Measurements from ENCODE around the gene PXMP2. TPM values are rescaled to one million over a fixed set of nuclear protein-coding genes. Genes with fewer than 3 reads are reported as not detected.

Gene PXMP2
- total RNA-seq, 1 donor from 2014 or later: 18.6 TPM

DNA sequence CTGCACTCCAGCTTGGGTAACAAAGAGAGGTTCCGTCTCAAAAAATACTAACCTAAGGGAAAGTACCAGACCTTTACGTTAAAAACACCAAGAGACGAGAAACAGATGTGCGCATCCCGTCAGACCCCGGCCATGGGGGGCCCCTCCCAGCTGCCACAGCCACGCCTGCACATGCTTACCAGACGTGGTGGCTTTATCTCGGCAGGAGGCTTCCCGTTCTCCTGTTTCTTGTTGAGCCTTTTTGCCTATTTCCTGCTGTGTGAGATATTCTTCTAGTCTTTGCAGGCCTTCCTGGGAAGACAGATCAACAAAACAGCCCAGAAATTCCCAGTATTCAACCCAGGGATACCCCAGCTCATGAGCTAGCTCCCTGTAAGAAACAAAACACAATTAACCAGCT is 46.8 kb downstream of the PXMP2 start:
- peaks cover 10% of the 10 kb centered on the region for H3K36me3 ChIP-seq
- Mint-ChIP-seq H3K27ac (no peak overlapping the region), H3K27me3 (ENCODE audit: insufficient read depth, low read depth) (peaks cover 9% of the 10 kb centered on the region), H3K4me3 (no peak overlapping the region), H3K9me3 (peaks cover 3% of the 10 kb centered on the region), H3K4me1 (peaks cover 6% of the 10 kb centered on the region), H3K36me3 (peaks cover 60% of the 10 kb centered on the region)
- no peaks in the 10 kb centered on the region for H3K27me3 ChIP-seq
- H3K79me2 ChIP-seq (ENCODE audit: low read depth): no peaks in the 10 kb centered on the region
- no peaks in the 10 kb centered on the region for H3K4me1 ChIP-seq
- H3K4me2 ChIP-seq: no peak overlapping the region
- no peak overlapping the region for H3K27ac ChIP-seq
- TF ChIP-seq EZH2 (IDR thresholded peaks at IDR 0.05) (no peak), EZH2phosphoT487 (IDR thresholded peaks at IDR 0.05) (no peak)
- TF ChIP-seq, protein P1, sequence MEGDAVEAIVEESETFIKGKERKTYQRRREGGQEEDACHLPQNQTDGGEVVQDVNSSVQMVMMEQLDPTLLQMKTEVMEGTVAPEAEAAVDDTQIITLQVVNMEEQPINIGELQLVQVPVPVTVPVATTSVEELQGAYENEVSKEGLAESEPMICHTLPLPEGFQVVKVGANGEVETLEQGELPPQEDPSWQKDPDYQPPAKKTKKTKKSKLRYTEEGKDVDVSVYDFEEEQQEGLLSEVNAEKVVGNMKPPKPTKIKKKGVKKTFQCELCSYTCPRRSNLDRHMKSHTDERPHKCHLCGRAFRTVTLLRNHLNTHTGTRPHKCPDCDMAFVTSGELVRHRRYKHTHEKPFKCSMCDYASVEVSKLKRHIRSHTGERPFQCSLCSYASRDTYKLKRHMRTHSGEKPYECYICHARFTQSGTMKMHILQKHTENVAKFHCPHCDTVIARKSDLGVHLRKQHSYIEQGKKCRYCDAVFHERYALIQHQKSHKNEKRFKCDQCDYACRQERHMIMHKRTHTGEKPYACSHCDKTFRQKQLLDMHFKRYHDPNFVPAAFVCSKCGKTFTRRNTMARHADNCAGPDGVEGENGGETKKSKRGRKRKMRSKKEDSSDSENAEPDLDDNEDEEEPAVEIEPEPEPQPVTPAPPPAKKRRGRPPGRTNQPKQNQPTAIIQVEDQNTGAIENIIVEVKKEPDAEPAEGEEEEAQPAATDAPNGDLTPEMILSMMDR (IDR thresholded peaks at IDR 0.05): no peak
- H3K4me3 ChIP-seq: no peak overlapping the region
- no peaks in the 10 kb centered on the region for H4K20me1 ChIP-seq (ENCODE audit: low read depth)
- H3K9ac ChIP-seq: no peak overlapping the region
- no peak for DNase-seq (ENCODE audit: low spot score)
- no peaks in the 10 kb centered on the region for H3K9me3 ChIP-seq (ENCODE audit: low read depth)
- no peak overlapping the region for H2AFZ ChIP-seq (replicated peaks)
- peaks cover 10% of the 10 kb centered on the region for H3F3A ChIP-seq (ENCODE audit: low read depth)

DNA sequence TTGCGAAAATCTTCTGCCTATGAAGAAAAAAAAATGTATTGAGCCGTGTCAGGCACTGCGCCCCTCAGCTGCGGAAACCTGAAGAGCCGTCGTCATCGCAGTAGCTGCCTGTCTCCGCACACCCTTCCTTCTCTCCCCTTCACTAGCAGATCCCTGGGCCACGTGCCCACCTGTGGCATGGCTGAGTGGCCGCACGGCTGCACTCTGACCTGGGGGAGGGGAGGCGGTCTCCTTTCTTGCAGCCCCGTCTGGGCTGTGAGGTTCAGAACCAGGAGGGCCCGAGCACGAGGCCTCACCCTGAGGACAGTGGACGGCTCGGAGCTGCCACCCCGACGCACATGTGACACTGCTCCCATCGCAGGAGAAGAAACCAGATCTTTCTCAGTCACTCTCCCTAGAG is 48.1 kb downstream of the PXMP2 start:
- H3K9me3 Mint-ChIP-seq: no peaks in the 10 kb centered on the region
- no peak overlapping the region for H3K9ac ChIP-seq
- peaks cover 6% of the 10 kb centered on the region for H3K4me1 Mint-ChIP-seq
- no peaks in the 10 kb centered on the region for H3K27me3 ChIP-seq
- H3K36me3 Mint-ChIP-seq: peaks cover 62% of the 10 kb centered on the region
- no peak overlapping the region for H3K4me3 ChIP-seq
- no peak overlapping the region for H3K27ac ChIP-seq
- no peaks in the 10 kb centered on the region for H3K79me2 ChIP-seq (ENCODE audit: low read depth)
- H3F3A ChIP-seq (ENCODE audit: low read depth): peaks cover under 1% of the 10 kb centered on the region
- no peak for DNase-seq (ENCODE audit: low spot score)
- H3K4me1 ChIP-seq: no peaks in the 10 kb centered on the region
- H4K20me1 ChIP-seq (ENCODE audit: low read depth): no peaks in the 10 kb centered on the region
- no peaks in the 10 kb centered on the region for H3K9me3 ChIP-seq (ENCODE audit: low read depth)
- no peak overlapping the region for H3K4me3 Mint-ChIP-seq
- H2AFZ ChIP-seq (replicated peaks): no peak overlapping the region
- H3K27me3 Mint-ChIP-seq (ENCODE audit: insufficient read depth, low read depth): peaks cover 10% of the 10 kb centered on the region
- TF ChIP-seq, protein P1 (IDR thresholded peaks at IDR 0.05): no peak
- peak overlapping the region; percentile 81 for H3K27ac Mint-ChIP-seq
- no peak overlapping the region for H3K4me2 ChIP-seq
- peaks cover 10% of the 10 kb centered on the region for H3K36me3 ChIP-seq

DNA sequence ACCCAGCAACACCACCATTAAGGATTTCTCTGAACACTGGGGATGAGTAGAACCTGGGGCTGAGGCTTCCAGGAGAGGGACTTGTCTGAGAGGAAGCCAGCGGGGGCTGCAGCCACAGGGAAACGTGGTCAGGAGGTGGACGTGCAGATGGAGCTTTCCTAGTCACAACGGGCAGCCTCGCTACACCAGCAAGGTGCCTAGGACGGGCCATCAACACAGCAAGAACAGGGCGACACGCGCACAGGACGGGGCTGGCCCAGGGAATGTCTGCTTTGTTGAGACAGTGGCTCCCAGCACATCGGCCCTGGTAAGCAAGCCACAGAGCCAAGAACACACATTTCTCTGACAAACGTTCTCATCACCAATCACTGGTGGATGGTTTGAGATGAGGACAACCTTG is 49.0 kb downstream of the PXMP2 start:
- no peaks in the 10 kb centered on the region for H4K20me1 ChIP-seq (ENCODE audit: low read depth)
- H3K27me3 ChIP-seq: no peaks in the 10 kb centered on the region
- Mint-ChIP-seq H3K27me3 (ENCODE audit: insufficient read depth, low read depth) (peaks cover 10% of the 10 kb centered on the region), H3K36me3 (peaks cover 65% of the 10 kb centered on the region), H3K4me1 (peaks cover 6% of the 10 kb centered on the region), H3K27ac (no peak overlapping the region), H3K9me3 (no peaks in the 10 kb centered on the region), H3K4me3 (no peak overlapping the region)
- no peak for DNase-seq (ENCODE audit: low spot score)
- no peak overlapping the region for H3K9ac ChIP-seq
- TF ChIP-seq, protein P1 (IDR thresholded peaks at IDR 0.05): no peak
- no peak for TF ChIP-seq EZH2 (IDR thresholded peaks at IDR 0.05)
- no peak for TF ChIP-seq EZH2phosphoT487 (IDR thresholded peaks at IDR 0.05)
- no peak overlapping the region for H3K4me3 ChIP-seq
- no peaks in the 10 kb centered on the region for H3K9me3 ChIP-seq (ENCODE audit: low read depth)
- H3F3A ChIP-seq (ENCODE audit: low read depth): no peaks in the 10 kb centered on the region
- H2AFZ ChIP-seq (replicated peaks): no peak overlapping the region
- H3K79me2 ChIP-seq (ENCODE audit: low read depth): no peaks in the 10 kb centered on the region
- no peak overlapping the region for H3K4me2 ChIP-seq
- no peak overlapping the region for H3K27ac ChIP-seq
- H3K36me3 ChIP-seq: peaks cover 7% of the 10 kb centered on the region
- no peaks in the 10 kb centered on the region for H3K4me1 ChIP-seq

All from neural progenitor cell (in vitro differentiated cells).